T-helper 17 cell (primary cell): ENCODE measurements around the gene VPS37C. TPM values are rescaled to one million over a fixed set of nuclear protein-coding genes. Genes with fewer than 3 reads are reported as not detected.
"Not testable (repeated sequence)": the region's sequence is repeated elsewhere in the genome, so short reads cannot be mapped to it uniquely, and the experiment has no call there.

ENCODE experiments used
- ATAC-seq: fragments of 150-1000 bp; cut with Tn5 transposase; 2 replicates; pipeline ENCODE4 v1.10.0; 2021; ENCODE audit warnings: mild to moderate bottlenecking, moderate library complexity
- DNase-seq, 3 donors: peaks; one replicate each; pipeline versions ENCODE4 v3.0.0 to v3.0.0-alpha.2; 2020 to 2021
- H3K9me3 ChIP-seq: one replicate; pipeline ENCODE4 v1.7.0; 2013; ENCODE audit warnings: low read length, mild to moderate bottlenecking; ENCODE audit not compliant: control insufficient read depth, poor library complexity, severe bottlenecking
- H3K27ac Mint-ChIP-seq: one replicate; pipeline ENCODE4 v1.8.0; 2022; ENCODE audit warnings: mild to moderate bottlenecking, moderate library complexity, mixed read lengths
- H3K27me3 Mint-ChIP-seq: one replicate; pipeline ENCODE4 v1.8.0; 2022; ENCODE audit warnings: mixed read lengths
- H3K36me3 Mint-ChIP-seq: one replicate; pipeline ENCODE4 v1.8.0; 2022; ENCODE audit warnings: low read depth, mixed read lengths
- H3K4me1 Mint-ChIP-seq: one replicate; pipeline ENCODE4 v1.8.0; 2022; ENCODE audit warnings: mild to moderate bottlenecking, mixed read lengths
- H3K4me3 Mint-ChIP-seq: one replicate; pipeline ENCODE4 v1.8.0; 2022; ENCODE audit warnings: mild to moderate bottlenecking, moderate library complexity, mixed read lengths
- total RNA-seq, 4 donors: library from RNA in 2 of 4; stranded (reverse) in 2 of 4; gene quantifications; one replicate each; pipeline ENCODE4 v1.2.3 and lab custom pipeline; 2022 to 2026

VPS37C gene
- total RNA-seq (1 to 10 TPM; 3.5 to 5.6 TPM), total RNA-seq (lab: John Stamatoyannopoulos, UW) (3.7 to 6.1 reads per million in 2 donors)

- H3K4me1 Mint-ChIP-seq = peaks cover 29% of the 10 kb centered on the region
These were observed at the start of gene VPS37C for GRCh38 chr11:61161190-61162091. Gene VPS37C (minus strand): TSS chr11:61161426. CDS start chr11:61138829, 22,597 bp downstream.

GRCh38 chr11:61210629-61211028 lies 49.4 kb upstream of the VPS37C start:
- H3K36me3 Mint-ChIP-seq, H3K9me3 ChIP-seq, H3K4me1 Mint-ChIP-seq, H3K4me3 Mint-ChIP-seq, ATAC-seq, DNase-seq, H3K27ac Mint-ChIP-seq, H3K27me3 Mint-ChIP-seq: not testable (repeated sequence)

More at GRCh38 chr11:61161190-61162091, at the start of gene VPS37C:
- H3K27ac Mint-ChIP-seq = peak within 1 kb of the TSS; percentile 88
- ATAC-seq (peak; percentile 81), DNase-seq (peak; percentile 87 to 91 (median 88))
- no peaks in the 10 kb centered on the region for H3K36me3 Mint-ChIP-seq
- peak within 1 kb of the TSS; percentile 89 for H3K4me3 Mint-ChIP-seq
- no peaks in the 10 kb centered on the region for H3K9me3 ChIP-seq
- no peaks in the 10 kb centered on the region for H3K27me3 Mint-ChIP-seq

- H3K36me3 Mint-ChIP-seq, H3K4me1 Mint-ChIP-seq, H3K4me3 Mint-ChIP-seq, DNase-seq, ATAC-seq, H3K9me3 ChIP-seq, H3K27ac Mint-ChIP-seq: not testable (repeated sequence)
- H3K27me3 Mint-ChIP-seq = peaks cover 23% of the 10 kb centered on the region
These were observed 46.5 kb upstream of the VPS37C start for GRCh38 chr11:61207636-61208310.

- H3K4me3 Mint-ChIP-seq, H3K9me3 ChIP-seq, H3K4me1 Mint-ChIP-seq, ATAC-seq, DNase-seq, H3K27ac Mint-ChIP-seq, H3K36me3 Mint-ChIP-seq: not testable (repeated sequence)
- peaks cover 41% of the 10 kb centered on the region for H3K27me3 Mint-ChIP-seq
These were observed 43.4 kb upstream of the VPS37C start for GRCh38 chr11:61204502-61205059.

- not testable (repeated sequence) for DNase-seq, H3K36me3 Mint-ChIP-seq, H3K9me3 ChIP-seq, H3K27ac Mint-ChIP-seq, ATAC-seq, H3K4me1 Mint-ChIP-seq, H3K4me3 Mint-ChIP-seq
- peaks cover 41% of the 10 kb centered on the region for H3K27me3 Mint-ChIP-seq
These were observed 42.6 kb upstream of the VPS37C start for GRCh38 chr11:61203873-61204272.

- ATAC-seq, DNase-seq, H3K4me1 Mint-ChIP-seq, H3K27ac Mint-ChIP-seq, H3K36me3 Mint-ChIP-seq, H3K9me3 ChIP-seq, H3K4me3 Mint-ChIP-seq: not testable (repeated sequence)
- H3K27me3 Mint-ChIP-seq = peaks cover 41% of the 10 kb centered on the region
These were observed 41.9 kb upstream of the VPS37C start, which contains the start of gene PGA3 for GRCh38 chr11:61202950-61203746. Gene PGA3 (plus strand): TSS chr11:61203515. CDS start chr11:61203565, 50 bp downstream.

GRCh38 chr11:61201476-61201875 lies 40.2 kb upstream of the VPS37C start:
- DNase-seq (no peak), ATAC-seq (no peak)
- Mint-ChIP-seq H3K4me1 (peaks cover 3% of the 10 kb centered on the region), H3K27me3 (peaks cover 41% of the 10 kb centered on the region), H3K4me3 (no peak overlapping the region), H3K27ac (no peak overlapping the region), H3K36me3 (no peaks in the 10 kb centered on the region)
- H3K9me3 ChIP-seq = no peaks in the 10 kb centered on the region

GRCh38 chr11:61198948-61199523 lies 37.8 kb upstream of the VPS37C start:
- no peaks in the 10 kb centered on the region for H3K36me3 Mint-ChIP-seq
- no peak for ATAC-seq

GRCh38 chr11:61198361-61198760 lies 37.1 kb upstream of the VPS37C start:
- Mint-ChIP-seq H3K4me3 (no peak overlapping the region), H3K27me3 (peaks cover 43% of the 10 kb centered on the region), H3K36me3 (no peaks in the 10 kb centered on the region), H3K4me1 (peaks cover 3% of the 10 kb centered on the region), H3K27ac (no peak overlapping the region)
- no peak for ATAC-seq
- no peak for DNase-seq
- H3K9me3 ChIP-seq = no peaks in the 10 kb centered on the region

More at GRCh38 chr11:61198948-61199523, 37.8 kb upstream of the VPS37C start:
- Mint-ChIP-seq H3K4me3 (no peak overlapping the region), H3K4me1 (peaks cover 3% of the 10 kb centered on the region), H3K27me3 (peaks cover 43% of the 10 kb centered on the region), H3K27ac (no peak overlapping the region)
- H3K9me3 ChIP-seq = no peaks in the 10 kb centered on the region
- no peak for DNase-seq

GRCh38 chr11:61195719-61196118 lies 34.5 kb upstream of the VPS37C start:
- Mint-ChIP-seq H3K36me3 (no peaks in the 10 kb centered on the region), H3K27ac (peak overlapping the region; percentile 21), H3K27me3 (peaks cover 27% of the 10 kb centered on the region), H3K4me1 (no peaks in the 10 kb centered on the region), H3K4me3 (no peak overlapping the region)
- ATAC-seq (no peak), DNase-seq (no peak)
- H3K9me3 ChIP-seq = no peaks in the 10 kb centered on the region

GRCh38 chr11:61194981-61195695 lies 33.9 kb upstream of the VPS37C start:
- peaks cover 24% of the 10 kb centered on the region for H3K27me3 Mint-ChIP-seq

GRCh38 chr11:61194169-61194671 lies 33.0 kb upstream of the VPS37C start:
- Mint-ChIP-seq H3K4me3 (no peak overlapping the region), H3K27me3 (peaks cover 27% of the 10 kb centered on the region), H3K4me1 (peaks cover 2% of the 10 kb centered on the region), H3K36me3 (no peaks in the 10 kb centered on the region), H3K27ac (no peak overlapping the region)
- no peak for ATAC-seq
- no peaks in the 10 kb centered on the region for H3K9me3 ChIP-seq
- no peak for DNase-seq

More at GRCh38 chr11:61194981-61195695, 33.9 kb upstream of the VPS37C start:
- DNase-seq (no peak), ATAC-seq (no peak)
- Mint-ChIP-seq H3K36me3 (no peaks in the 10 kb centered on the region), H3K4me3 (no peak overlapping the region), H3K4me1 (no peaks in the 10 kb centered on the region), H3K27ac (peak overlapping the region; percentile 21)
- no peaks in the 10 kb centered on the region for H3K9me3 ChIP-seq
